ENCODE measurements around the gene NEK9. TPM values are rescaled to one million over a fixed set of nuclear protein-coding genes. Genes with fewer than 3 reads are reported as not detected.
A peak's percentile ranks its signal among the peaks of the same experiment; 100 is the strongest.

Gene NEK9
- total and polyA plus RNA-seq, 9 of the 15 experiments (the other 6 are each of a cell fraction or from before 2014, with no cell fraction given), result 2.8 to 39.6 (median 19.8) TPM

- TF ChIP-seq, protein P1, sequence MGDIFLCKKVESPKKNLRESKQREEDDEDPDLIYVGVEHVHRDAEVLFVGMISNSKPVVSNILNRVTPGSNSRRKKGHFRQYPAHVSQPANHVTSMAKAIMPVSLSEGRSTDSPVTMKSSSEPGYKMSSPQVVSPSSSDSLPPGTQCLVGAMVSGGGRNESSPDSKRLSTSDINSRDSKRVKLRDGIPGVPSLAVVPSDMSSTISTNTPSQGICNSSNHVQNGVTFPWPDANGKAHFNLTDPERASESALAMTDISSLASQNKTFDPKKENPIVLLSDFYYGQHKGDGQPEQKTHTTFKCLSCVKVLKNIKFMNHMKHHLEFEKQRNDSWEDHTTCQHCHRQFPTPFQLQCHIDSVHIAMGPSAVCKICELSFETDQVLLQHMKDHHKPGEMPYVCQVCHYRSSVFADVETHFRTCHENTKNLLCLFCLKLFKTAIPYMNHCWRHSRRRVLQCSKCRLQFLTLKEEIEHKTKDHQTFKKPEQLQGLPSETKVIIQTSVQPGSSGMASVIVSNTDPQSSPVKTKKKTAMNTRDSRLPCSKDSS (IDR thresholded peaks at IDR 0.05; ENCODE audit: low read depth, partially characterized antibody), result no peak
- no peak for TF ChIP-seq KAT2B (IDR thresholded peaks at IDR 0.05; ENCODE audit: low read depth, low read length)
- no peak for TF ChIP-seq CBFA2T3 (IDR thresholded peaks at IDR 0.05)
- no peak for TF ChIP-seq SMAD3 (CRISPR knock-in tag; conservative IDR thresholded peaks at IDR 0.05)
- no peak for TF ChIP-seq HBP1 (CRISPR knock-in tag; IDR thresholded peaks at IDR 0.05)
- TF ChIP-seq ZNF197 (CRISPR knock-in tag; IDR thresholded peaks at IDR 0.05; ENCODE audit: low read depth), result no peak
- no peak for TF ChIP-seq RBM39 (optimal IDR thresholded peaks at IDR 0.05; ENCODE audit: low read depth, low read length)
- no peak for TF ChIP-seq NFE2 (IDR thresholded peaks at IDR 0.05; ENCODE audit: low read depth)
- no peak for TF ChIP-seq SMAD2 (IDR thresholded peaks at IDR 0.05; ENCODE audit: low read depth, low read length)
- TF ChIP-seq, protein P2, sequence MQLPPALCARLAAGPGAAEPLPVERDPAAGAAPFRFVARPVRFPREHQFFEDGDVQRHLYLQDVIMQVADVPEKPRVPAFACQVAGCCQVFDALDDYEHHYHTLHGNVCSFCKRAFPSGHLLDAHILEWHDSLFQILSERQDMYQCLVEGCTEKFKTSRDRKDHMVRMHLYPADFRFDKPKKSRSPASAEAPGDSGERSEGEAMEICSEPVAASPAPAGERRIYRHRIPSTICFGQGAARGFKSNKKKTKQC (CRISPR knock-in tag; IDR thresholded peaks at IDR 0.05), result no peak
- TF ChIP-seq, protein P3, sequence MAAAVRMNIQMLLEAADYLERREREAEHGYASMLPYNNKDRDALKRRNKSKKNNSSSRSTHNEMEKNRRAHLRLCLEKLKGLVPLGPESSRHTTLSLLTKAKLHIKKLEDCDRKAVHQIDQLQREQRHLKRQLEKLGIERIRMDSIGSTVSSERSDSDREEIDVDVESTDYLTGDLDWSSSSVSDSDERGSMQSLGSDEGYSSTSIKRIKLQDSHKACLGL (CRISPR knock-in tag; IDR thresholded peaks at IDR 0.05; ENCODE audit: borderline replicate concordance, poor library complexity, severe bottlenecking), result no peak
- TF ChIP-seq PREB (CRISPR knock-in tag; IDR thresholded peaks at IDR 0.05), result no peak
- TF ChIP-seq NFATC3 (IDR thresholded peaks at IDR 0.05), result no peak
- TF ChIP-seq ELF2 (CRISPR knock-in tag; IDR thresholded peaks at IDR 0.05), result peak; percentile 70
- no peak for TF ChIP-seq KLF10 (CRISPR knock-in tag; IDR thresholded peaks at IDR 0.05)
- TF ChIP-seq MYNN (IDR thresholded peaks at IDR 0.05), result no peak
- TF ChIP-seq MYNN (CRISPR knock-in tag; IDR thresholded peaks at IDR 0.05), result no peak
- TF ChIP-seq ZNF23 (CRISPR knock-in tag; IDR thresholded peaks at IDR 0.05), result no peak
- no peak; the same call in 1 of the 2 replicates for TF ChIP-seq FOXM1 (IDR thresholded peaks at IDR 0.05; ENCODE audit: low read depth)
- no peak for TF ChIP-seq FOXM1 (CRISPR knock-in tag; IDR thresholded peaks at IDR 0.05; ENCODE audit: low read depth)
- TF ChIP-seq SUPT5H (IDR thresholded peaks at IDR 0.05), result peak; percentile 73
- no peak for TF ChIP-seq IRF9 (tag; IDR thresholded peaks at IDR 0.05)
These were observed 63.2 kb downstream of the NEK9 start, which contains the start of gene ACYP1 (continued) for GRCh38 chr14:75063491-75064204.
